NCI-H510A treated with DMSO at 0.1 percent for 48 hours (cell line): ENCODE results near the gene KMT5B.

Experiments used
- DNase-seq: peaks from one replicate; lab custom pipeline; 2025; lab: John Stamatoyannopoulos, UW

KMT5B gene

DNA sequence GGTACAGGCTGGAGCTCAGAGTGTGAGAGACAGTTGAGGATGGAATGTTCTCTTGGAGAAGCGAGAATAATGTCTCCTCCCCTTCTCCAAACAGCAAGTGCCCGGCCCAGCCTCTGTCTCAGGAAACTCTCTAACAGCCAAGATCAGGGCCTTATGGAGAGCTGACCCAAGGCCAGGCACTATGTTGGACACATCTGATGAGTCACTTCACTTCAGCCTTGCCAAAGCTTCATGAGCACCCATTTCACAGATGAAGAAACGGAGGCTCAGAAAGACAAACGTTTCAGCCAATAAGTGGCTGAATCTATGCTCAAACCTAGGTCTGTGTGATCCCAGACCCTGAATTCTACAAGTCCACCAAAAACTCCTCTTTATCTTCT is 69.8 kb downstream of the KMT5B start:
- no peak for DNase-seq

- DNase-seq, result no peak
Measured at GRCh38 chr11:68142441-68143309, 70.4 kb downstream of the KMT5B start.

DNA sequence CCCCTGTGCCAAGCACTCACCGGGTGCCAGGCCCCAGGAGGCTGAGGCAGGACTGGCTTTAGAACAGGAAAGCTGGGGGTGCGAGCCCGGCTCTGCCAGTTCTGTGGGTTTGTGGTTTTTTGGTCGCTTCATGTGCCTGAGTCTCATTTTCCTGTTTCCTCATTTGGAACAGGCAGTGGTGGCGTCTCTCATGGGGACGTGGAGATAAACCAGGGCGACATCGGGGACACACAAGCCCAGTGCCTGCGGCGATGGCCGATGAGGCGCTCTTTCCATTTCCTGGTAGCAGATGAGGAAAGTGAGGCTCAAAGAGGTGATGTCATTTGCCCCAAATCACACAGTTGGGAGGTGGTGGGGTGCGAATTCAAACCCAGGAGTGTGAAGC is 71.1 kb downstream of the KMT5B start:
- DNase-seq, result no peak

GRCh38 chr11:68141246-68142027 is 71.7 kb downstream of the KMT5B start:
- DNase-seq, result no peak

- no peak for DNase-seq
Measured at GRCh38 chr11:68140496-68141245, 72.4 kb downstream of the KMT5B start.

DNA sequence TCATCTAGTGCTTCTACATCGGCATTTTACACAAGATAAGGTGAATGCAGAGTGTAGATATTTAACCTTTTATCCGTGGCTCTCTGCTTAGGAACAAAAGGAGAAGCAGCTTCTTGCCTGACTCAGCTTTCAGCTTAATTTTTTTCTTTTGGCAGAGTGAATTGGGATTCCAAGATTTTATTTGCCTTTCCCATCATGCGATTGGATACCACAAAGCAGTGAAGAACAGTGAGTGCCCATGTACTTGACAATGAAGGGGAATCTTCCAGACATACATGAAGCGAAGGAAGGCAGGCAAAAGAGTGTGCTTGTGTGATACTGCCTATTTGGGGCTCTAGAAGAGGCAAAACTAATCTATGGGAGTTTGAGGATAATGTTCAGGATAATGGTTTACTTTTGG is 74.9 kb downstream of the KMT5B start:
- peak; percentile 59 for DNase-seq

DNA sequence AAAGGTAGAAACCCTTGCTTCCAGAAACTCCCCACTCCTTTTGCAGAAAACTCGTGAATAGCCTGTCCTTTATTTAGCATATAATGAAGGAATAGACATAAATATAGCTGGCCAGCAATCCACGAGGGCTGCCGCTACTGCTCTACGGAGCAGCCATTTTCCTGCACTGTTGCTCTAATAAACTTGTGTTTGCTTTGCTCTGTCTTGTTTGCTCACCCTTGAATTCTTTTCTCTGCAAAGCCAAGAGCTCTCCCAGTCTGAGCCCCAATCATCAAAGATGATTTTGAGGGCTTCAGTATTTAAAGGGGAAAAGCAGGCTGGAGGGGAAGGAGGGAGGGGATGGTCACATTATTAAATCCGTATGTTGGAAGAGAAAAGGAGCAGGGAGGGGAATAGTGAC is 75.3 kb downstream of the KMT5B start:
- DNase-seq, result peak; percentile 82

DNA sequence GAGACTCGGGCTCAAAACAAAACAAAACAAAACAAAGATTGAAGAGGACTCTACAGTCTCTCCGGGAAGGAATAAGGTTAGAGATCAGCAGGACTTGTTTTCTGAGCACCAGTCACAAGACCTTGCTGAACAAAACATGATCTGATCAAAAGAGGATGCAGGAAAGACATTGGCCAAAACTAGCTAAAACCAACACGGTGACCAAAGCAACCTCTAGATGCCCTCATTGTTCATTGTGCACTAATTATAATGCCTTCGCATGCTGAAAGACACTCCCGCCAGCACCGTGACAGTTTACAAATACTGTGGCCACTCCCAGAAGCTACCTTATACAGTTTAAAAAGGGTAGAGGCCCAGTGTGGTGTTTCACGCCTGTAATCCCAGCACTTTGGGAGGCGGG is 76.2 kb downstream of the KMT5B start:
- DNase-seq, result no peak

- no peak for DNase-seq
Measured at GRCh38 chr11:68135161-68135560, 77.9 kb downstream of the KMT5B start.

- DNase-seq, result no peak
Measured at GRCh38 chr11:68133761-68134160, 79.3 kb downstream of the KMT5B start.

DNA sequence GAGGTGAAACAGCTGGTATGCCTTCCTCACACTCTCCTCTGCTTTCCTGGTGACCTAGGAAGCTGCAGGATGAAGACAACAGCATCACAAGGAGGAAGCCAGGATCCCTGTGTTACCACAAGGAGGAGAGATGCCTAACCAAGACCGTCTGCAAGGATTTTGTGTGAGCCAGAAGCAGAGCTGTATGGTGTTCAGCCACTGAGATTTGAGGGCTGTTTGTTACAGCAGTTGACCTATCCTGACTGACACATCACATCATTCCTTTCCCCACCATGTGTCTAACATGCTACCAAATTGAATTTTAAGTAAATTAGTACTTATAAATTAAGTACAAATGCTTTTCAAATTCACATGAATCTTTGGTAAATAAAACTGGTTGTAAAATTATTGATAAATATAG is 83.0 kb downstream of the KMT5B start:
- DNase-seq, result no peak

GRCh38 chr11:68128682-68129327 is 84.3 kb downstream of the KMT5B start:
- no peak for DNase-seq

DNA sequence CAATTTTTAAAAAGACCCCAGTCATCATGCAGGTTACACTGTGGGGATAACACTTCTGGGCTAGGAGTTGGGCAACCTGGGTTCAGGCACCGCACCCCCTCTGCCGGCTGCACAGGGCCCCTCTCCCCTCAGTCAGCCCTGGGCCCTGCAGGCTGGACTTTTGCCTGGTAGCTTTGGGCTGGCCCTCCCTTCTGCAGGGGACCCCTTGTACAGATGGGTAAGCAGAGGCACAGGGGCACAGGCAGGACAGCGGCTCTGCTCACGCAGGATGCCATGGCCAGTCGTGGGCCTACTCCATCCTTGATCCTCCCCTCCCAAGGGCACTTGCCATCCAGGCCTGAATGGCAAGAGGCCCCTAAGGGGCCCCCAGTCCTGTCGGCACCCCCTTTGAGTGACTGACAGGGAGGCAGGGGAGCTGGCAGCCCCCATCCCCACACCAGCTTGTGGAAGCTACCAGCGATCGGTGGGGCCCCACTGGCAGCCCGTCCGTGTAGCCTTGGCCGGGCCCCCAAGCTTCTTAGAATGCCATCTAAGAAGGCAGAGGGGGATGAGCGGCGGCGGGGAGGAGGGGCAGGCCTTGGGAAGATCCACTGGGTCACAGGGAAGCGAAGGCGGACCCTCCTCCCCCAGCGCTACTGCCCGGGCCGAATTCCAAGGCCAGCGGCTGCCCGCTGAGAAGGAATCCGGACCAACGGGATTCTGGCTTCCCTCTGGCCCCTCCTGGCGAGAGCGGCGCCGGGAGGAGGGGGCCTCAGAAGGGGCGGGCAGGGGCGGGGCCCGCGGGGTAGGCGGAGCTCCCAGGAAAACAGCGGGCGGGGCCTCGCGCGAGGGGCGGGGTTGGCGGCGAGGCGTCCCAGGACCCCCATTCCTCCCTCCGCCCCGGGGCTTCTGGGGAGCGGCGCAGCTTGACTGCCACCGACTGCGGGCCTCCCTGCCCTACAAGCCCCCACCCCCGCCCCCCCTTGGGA is 85.1 kb downstream of the KMT5B start:
- no peak for DNase-seq

DNA sequence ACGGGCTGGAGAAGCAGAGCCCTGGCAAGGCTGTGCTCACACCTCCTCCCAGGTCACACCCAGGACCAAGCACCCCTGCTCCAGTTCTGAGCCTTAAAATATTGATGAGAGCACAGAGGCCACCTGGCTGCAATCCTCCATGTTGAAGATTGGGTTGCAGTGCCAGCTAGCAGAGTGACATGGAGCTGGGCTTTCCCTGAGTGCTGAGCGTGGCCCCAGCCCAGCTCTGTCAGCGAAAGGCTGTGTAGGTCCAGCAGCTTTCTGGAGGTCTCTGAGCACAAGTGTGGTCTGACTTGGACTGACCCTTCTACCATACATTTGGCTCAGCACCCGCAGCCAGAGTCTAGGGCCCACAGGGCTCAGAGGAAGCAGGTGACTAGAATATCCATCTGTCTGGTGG is 87.9 kb downstream of the KMT5B start:
- no peak for DNase-seq

- DNase-seq, result no peak
Measured at GRCh38 chr11:68122936-68123539, 90.1 kb downstream of the KMT5B start.

DNA sequence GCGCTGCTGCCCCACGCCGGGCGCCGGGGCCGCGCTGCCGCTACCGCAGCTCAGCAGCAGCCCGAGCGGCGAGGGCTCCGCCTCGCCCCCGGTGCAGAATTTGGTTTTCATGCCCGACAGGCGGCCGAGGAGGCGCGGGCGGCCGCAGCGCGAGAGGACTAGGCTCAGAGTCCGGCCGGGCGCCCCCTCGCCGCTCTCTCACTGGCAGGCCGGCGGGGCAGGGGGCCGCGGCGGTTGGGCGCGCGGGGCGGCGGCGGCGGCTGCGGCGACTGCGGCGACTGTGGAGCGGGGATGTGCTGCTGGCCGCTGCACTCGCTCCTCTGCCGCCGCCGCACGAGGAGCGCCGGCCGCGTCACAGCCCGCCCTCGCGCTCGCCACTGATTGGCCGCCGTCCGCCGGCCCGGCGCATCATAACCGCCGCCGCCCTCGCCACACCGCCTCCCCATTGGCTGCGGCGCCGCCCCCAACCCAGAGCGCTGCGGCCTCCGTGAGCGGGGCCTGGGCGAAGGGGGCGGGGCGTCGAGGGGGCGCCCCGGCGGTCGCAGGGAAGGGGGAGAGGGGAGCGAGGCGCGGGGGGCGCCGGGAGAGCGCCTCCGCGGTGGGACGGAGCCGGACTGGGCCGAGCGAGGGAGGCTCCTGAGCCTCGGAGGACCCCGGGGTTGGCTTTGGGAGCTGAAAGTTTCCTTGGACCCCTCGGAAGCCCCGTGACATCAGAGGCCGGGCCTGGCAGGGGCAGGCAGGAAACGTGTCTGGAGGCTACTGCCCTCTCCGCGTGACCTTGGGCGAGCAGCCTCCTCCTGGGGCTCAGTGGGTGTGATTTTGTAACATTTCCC is 91.8 kb downstream of the KMT5B start, which contains the start of gene CHKA:
Gene CHKA (minus strand): TSS at position 322 of the 833 bp plus-strand sequence. CDS start 211 bp downstream, at position 111.
- peak; percentile 97 for DNase-seq

DNA sequence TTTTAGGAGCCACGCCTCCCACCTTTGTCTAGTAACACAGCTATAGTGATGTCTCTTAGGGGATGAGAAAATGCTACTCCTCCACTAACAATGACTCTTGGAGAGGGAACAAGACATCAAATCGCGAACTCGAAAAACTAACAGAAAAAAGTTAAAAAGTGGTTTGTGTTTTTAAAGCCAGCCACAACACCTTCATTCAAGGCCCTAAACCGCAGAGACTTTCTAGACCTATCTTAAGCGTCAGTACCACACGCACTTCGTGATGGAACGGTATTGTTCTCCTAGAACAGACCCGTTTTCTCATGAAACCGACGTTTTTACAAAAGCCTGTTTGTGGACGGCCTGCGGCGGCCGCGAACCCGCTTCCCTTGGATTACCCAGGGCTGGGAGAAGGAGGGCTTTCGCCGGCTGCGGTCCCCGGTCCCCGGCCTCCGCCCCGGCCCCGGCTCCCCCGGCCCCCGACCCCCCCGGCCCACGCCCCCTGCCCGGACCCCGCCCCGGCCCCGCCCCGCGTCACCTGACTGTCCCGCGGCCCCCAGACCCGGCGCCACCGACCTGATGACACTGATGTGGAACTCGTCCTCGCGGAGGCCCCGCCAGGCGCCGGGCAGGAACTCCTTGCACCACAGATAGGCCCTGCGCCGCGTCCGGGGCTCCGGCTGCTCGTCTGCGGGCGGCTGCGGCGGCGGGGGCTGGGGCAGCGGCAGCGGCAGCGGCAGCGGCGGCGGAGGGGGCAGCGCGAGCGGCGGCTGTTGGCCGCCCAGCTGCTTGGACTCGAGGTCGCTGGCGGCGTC is 92.6 kb downstream of the KMT5B start:
- DNase-seq, result peak; percentile 36

- DNase-seq, result no peak
Measured at GRCh38 chr11:68118706-68119448, 94.2 kb downstream of the KMT5B start.
